ENCODE measurements around the gene RUVBL1. TPM values are rescaled to one million over a fixed set of nuclear protein-coding genes. Genes with fewer than 3 reads are reported as not detected.

RUVBL1 gene
- total RNA-seq, 2 experiments from 2014 or later = 57.3 to 57.4 TPM

- peaks cover 18% of the 10 kb centered on the region for H3K27me3 Mint-ChIP-seq (ENCODE audit: low read depth)
- no peak overlapping the region for H3K27ac Mint-ChIP-seq
- DNase-seq (no peak), ATAC-seq (no peak)
- no peak overlapping the region for H3K4me3 Mint-ChIP-seq
- POLR2A ChIA-PET = interaction anchor here (1.6 kb wide), 1 partner anchor 11 kb away, joined by 3 read pairs; no protein-coding TSS in a partner anchor
- CTCF ChIA-PET = interaction anchor here (1.2 kb wide), 1 partner anchor 12 kb away, joined by 4 read pairs; no protein-coding TSS in a partner anchor
- no peaks in the 10 kb centered on the region for H3K9me3 Mint-ChIP-seq (ENCODE audit: insufficient read depth)
- H3K4me1 Mint-ChIP-seq (ENCODE audit: low read depth) = no peaks in the 10 kb centered on the region
- H3K36me3 Mint-ChIP-seq (ENCODE audit: low read depth) = no peaks in the 10 kb centered on the region
Observed at GRCh38 chr3:128040660-128041059, 83.0 kb downstream of the RUVBL1 start.

- no peak for DNase-seq
- ChIA-PET POLR2A (no interaction called here), CTCF (interaction anchor here (1.2 kb wide), 1 partner anchor 56 kb away, joined by 3 read pairs; no protein-coding TSS in a partner anchor)
- Mint-ChIP-seq H3K9me3 (ENCODE audit: insufficient read depth) (no peaks in the 10 kb centered on the region), H3K27ac (no peak overlapping the region), H3K4me1 (ENCODE audit: low read depth) (no peaks in the 10 kb centered on the region), H3K36me3 (ENCODE audit: low read depth) (no peaks in the 10 kb centered on the region), H3K27me3 (ENCODE audit: low read depth) (peaks cover 17% of the 10 kb centered on the region), H3K4me3 (no peak overlapping the region)
- no peak for ATAC-seq
Observed at GRCh38 chr3:128040041-128040440, 83.6 kb downstream of the RUVBL1 start.

- Mint-ChIP-seq H3K36me3 (ENCODE audit: low read depth) (no peaks in the 10 kb centered on the region), H3K9me3 (ENCODE audit: insufficient read depth) (no peaks in the 10 kb centered on the region), H3K4me3 (no peak overlapping the region), H3K27ac (no peak overlapping the region), H3K4me1 (ENCODE audit: low read depth) (no peaks in the 10 kb centered on the region), H3K27me3 (ENCODE audit: low read depth) (peaks cover 13% of the 10 kb centered on the region)
- DNase-seq = no peak
- no peak for ATAC-seq
- POLR2A ChIA-PET = no interaction called here
- CTCF ChIA-PET = no interaction called here
Observed at GRCh38 chr3:128036119-128036518, 87.5 kb downstream of the RUVBL1 start.

GRCh38 chr3:128033102-128033501, 90.5 kb downstream of the RUVBL1 start:
- Mint-ChIP-seq H3K4me1 (ENCODE audit: low read depth) (no peaks in the 10 kb centered on the region), H3K27me3 (ENCODE audit: low read depth) (peaks cover 3% of the 10 kb centered on the region), H3K27ac (no peak overlapping the region), H3K9me3 (ENCODE audit: insufficient read depth) (no peaks in the 10 kb centered on the region), H3K4me3 (no peak overlapping the region), H3K36me3 (ENCODE audit: low read depth) (no peaks in the 10 kb centered on the region)
- no peak for ATAC-seq
- CTCF ChIA-PET = no interaction called here
- POLR2A ChIA-PET = no interaction called here
- DNase-seq = no peak

Other genes starting within 250 kb of the RUVBL1 start
- gene KBTBD12, start 208.6 kb downstream of the RUVBL1 start, total RNA-seq = not detected
- 100 to 1,000 TPM; 146 to 148 TPM for gene SEC61A1, start 71.4 kb downstream of the RUVBL1 start, total RNA-seq
- gene EEFSEC, start 29.7 kb upstream of the RUVBL1 start, total RNA-seq = 10 to 100 TPM; 21.7 to 23.1 TPM

Measured in activated CD8-positive, alpha-beta T cell treated with anti-CD3 and anti-CD28 coated beads, Interleukin-2, amount 10 ng/mL, durations not matched to agents 7 days and 5 days (primary cell).